Endothelial cell of hepatic sinusoid (primary cell): ENCODE data around the gene THAP9.
"Not testable (repeated sequence)": the region's sequence is repeated elsewhere in the genome, so short reads cannot be mapped to it uniquely, and the experiment has no call there.

Experiments
- in situ Hi-C: cut with HindIII; loops from 2 replicates; pipeline ENCODE4 v1.10.0; 2017; ENCODE audit warnings: low sequenced_read_pairs

The THAP9 gene

GRCh38 chr4:82900411-82901182, at the start of gene THAP9:
Gene THAP9, plus strand, starts transcription at chr4:82900735. Its CDS starts 68 bp downstream, at chr4:82900803.
- in situ Hi-C loops: no loop called here

- in situ Hi-C loops: no loop called here
These were observed 49.2 kb upstream of the THAP9 start for GRCh38 chr4:82851318-82851717.

- in situ Hi-C loops: no loop called here
These were observed 48.4 kb upstream of the THAP9 start for GRCh38 chr4:82851885-82852750.

- in situ Hi-C loops: no loop called here
These were observed 47.7 kb upstream of the THAP9 start for GRCh38 chr4:82852751-82853285.

GRCh38 chr4:82860487-82860886, 40.0 kb upstream of the THAP9 start:
- in situ Hi-C loops: loop anchor here (5.0 kb wide), 1 partner anchor 38 kb away; no protein-coding TSS in a partner anchor

GRCh38 chr4:82861529-82861928, 39.0 kb upstream of the THAP9 start:
- in situ Hi-C loops: loop anchor here (5.0 kb wide), 1 partner anchor 39 kb away; no protein-coding TSS in a partner anchor

- in situ Hi-C loops: loop anchor here (5.0 kb wide), 1 partner anchor 42 kb away; no protein-coding TSS in a partner anchor
These were observed 36.1 kb upstream of the THAP9 start for GRCh38 chr4:82864336-82864979.

- in situ Hi-C loops: no loop called here
These were observed 34.9 kb upstream of the THAP9 start for GRCh38 chr4:82865592-82865991.

- in situ Hi-C loops: not testable (repeated sequence)
These were observed 34.5 kb upstream of the THAP9 start for GRCh38 chr4:82866033-82866432.

- in situ Hi-C loops: no loop called here
These were observed 33.7 kb upstream of the THAP9 start for GRCh38 chr4:82866706-82867385.

- in situ Hi-C loops: no loop called here
These were observed 32.0 kb upstream of the THAP9 start for GRCh38 chr4:82868572-82868971.

- in situ Hi-C loops: no loop called here
These were observed 15.1 kb upstream of the THAP9 start for GRCh38 chr4:82885410-82885809.

GRCh38 chr4:82886147-82886942, 14.2 kb upstream of the THAP9 start:
- in situ Hi-C loops: no loop called here

- in situ Hi-C loops: no loop called here
These were observed 11.2 kb upstream of the THAP9 start for GRCh38 chr4:82889287-82889686.

GRCh38 chr4:82890528-82890900, 10.0 kb upstream of the THAP9 start:
- in situ Hi-C loops: no loop called here

- in situ Hi-C loops: no loop called here
These were observed 9.4 kb upstream of the THAP9 start, which contains the start of gene SEC31A for GRCh38 chr4:82890901-82891706. Gene SEC31A, minus strand, starts transcription at chr4:82891153. Its CDS starts 9,217 bp downstream, at chr4:82881936.

GRCh38 chr4:82891707-82892466, 8.6 kb upstream of the THAP9 start:
- in situ Hi-C loops: no loop called here

- in situ Hi-C loops: no loop called here
These were observed 8.1 kb upstream of the THAP9 start for GRCh38 chr4:82892467-82892802.
